Neuronal stem cell (in vitro differentiated cells): Measurements from ENCODE around the gene ACAA1.

ENCODE experiments used
- DNase-seq: peaks from one replicate; pipeline ENCODE4 v3.0.0-alpha.2; 2013; ENCODE audit warnings: low spot score
- H2AFZ ChIP-seq: one replicate; pipeline ENCODE4 v1.6.1; 2013; ENCODE audit warnings: mild to moderate bottlenecking, low read length, inconsistent platforms
- H2AK5ac ChIP-seq: 2 replicates; pipeline ENCODE4 v1.6.1; 2013; ENCODE audit warnings: low read depth, mild to moderate bottlenecking, inconsistent platforms, low read length, moderate library complexity, mixed read lengths
- H2BK120ac ChIP-seq: 2 replicates; pipeline ENCODE4 v1.6.1; 2013; ENCODE audit warnings: low read depth, mild to moderate bottlenecking, inconsistent platforms, low read length, moderate library complexity, mixed read lengths
- H2BK12ac ChIP-seq: one replicate; pipeline ENCODE4 v1.6.1; 2013; ENCODE audit warnings: low read length, inconsistent platforms
- H2BK15ac ChIP-seq: 2 replicates; pipeline ENCODE4 v1.6.1; 2013; ENCODE audit warnings: mild to moderate bottlenecking, low read length, inconsistent platforms, mixed read lengths
- H2BK5ac ChIP-seq: one replicate; pipeline ENCODE4 v1.6.1; 2013; ENCODE audit warnings: inconsistent platforms, mild to moderate bottlenecking, low read length, moderate library complexity
- H3K14ac ChIP-seq: one replicate; pipeline ENCODE4 v1.6.1; 2013; ENCODE audit warnings: low read length, inconsistent platforms
- H3K18ac ChIP-seq: 2 replicates; pipeline ENCODE4 v1.6.1; 2013; ENCODE audit warnings: low read length, inconsistent platforms
- H3K23ac ChIP-seq: 2 replicates; pipeline ENCODE4 v1.6.1; 2013; ENCODE audit warnings: low read depth, mild to moderate bottlenecking, mixed read lengths, low read length, inconsistent platforms; ENCODE audit not compliant: poor library complexity
- H3K27ac ChIP-seq: replicated peaks from 3 replicates; pipeline ENCODE4 v1.5.1; 2013; ENCODE audit warnings: low read length, inconsistent platforms
- H3K27me3 ChIP-seq, 3 experiments: 2 replicates each; pipeline ENCODE4 v1.6.1; 2013; ENCODE audit warnings: low read length in 3 of 3, mild to moderate bottlenecking in 2 of 3, inconsistent platforms in 1 of 3, low read depth in 1 of 3, mixed read lengths in 1 of 3, moderate library complexity in 1 of 3; ENCODE audit not compliant: control insufficient read depth in 3 of 3, insufficient read depth in 3 of 3
- H3K36me3 ChIP-seq, 2 donors: replicated peaks in 1 of 2; 2 replicates each; pipeline ENCODE4 v1.6.1; 2013; ENCODE audit warnings: low read length in 2 of 2; ENCODE audit not compliant: control insufficient read depth in 2 of 2, insufficient read depth in 2 of 2
- H3K4ac ChIP-seq: 2 replicates; pipeline ENCODE4 v1.6.1; 2013; ENCODE audit warnings: inconsistent platforms, mild to moderate bottlenecking, low read length, moderate library complexity
- H3K4me1 ChIP-seq, 2 donors: 1 replicate in 1 of 2; 2 replicates in 1 of 2; pipeline ENCODE4 v1.6.1; 2013; ENCODE audit warnings: low read length in 2 of 2, low read depth in 1 of 2; ENCODE audit not compliant: control insufficient read depth in 2 of 2, insufficient read depth in 1 of 2
- H3K4me2 ChIP-seq: one replicate; pipeline ENCODE4 v1.6.1; 2013; ENCODE audit warnings: mild to moderate bottlenecking, low read length, inconsistent platforms; ENCODE audit not compliant: insufficient read depth, poor library complexity, severe bottlenecking
- H3K4me3 ChIP-seq, 2 donors: 2 replicates each; pipeline ENCODE4 v1.5.1; 2013; ENCODE audit warnings: low read length in 2 of 2, mild to moderate bottlenecking in 2 of 2, inconsistent platforms in 1 of 2, moderate library complexity in 1 of 2
- H3K79me1 ChIP-seq: one replicate; pipeline ENCODE4 v1.6.1; 2013; ENCODE audit warnings: low read depth, mild to moderate bottlenecking, inconsistent platforms, low read length, moderate library complexity
- H3K9ac ChIP-seq: one replicate; pipeline ENCODE4 v1.6.1; 2013; ENCODE audit warnings: mild to moderate bottlenecking, low read depth, low read length, inconsistent platforms; ENCODE audit not compliant: poor library complexity
- H3K9me3 ChIP-seq, 2 donors: replicated peaks in 1 of 2; 2 replicates each; pipeline versions ENCODE3 to v1.6.1; 2013; ENCODE audit warnings: low read length in 2 of 2, mild to moderate bottlenecking in 2 of 2, inconsistent platforms in 1 of 2, low read depth in 1 of 2, mixed read lengths in 1 of 2, moderate library complexity in 1 of 2; ENCODE audit not compliant: control insufficient read depth in 2 of 2, insufficient read depth in 1 of 2
- H4K8ac ChIP-seq: one replicate; pipeline ENCODE4 v1.6.1; 2013; ENCODE audit warnings: low read depth, mild to moderate bottlenecking, inconsistent platforms, low read length, moderate library complexity
- H4K91ac ChIP-seq: one replicate; pipeline ENCODE4 v1.6.1; 2013; ENCODE audit warnings: low read length, low read depth, mild to moderate bottlenecking, inconsistent platforms; ENCODE audit not compliant: poor library complexity
- WGBS, 2 donors: extraction: QIAGEN DNeasy Blood & Tissue Kit; methylation state at CpG; one replicate each; pipeline ENCODE4 v1.1.7; 2013; ENCODE audit warnings: missing lambda C conversion rate in 2 of 2, mixed read lengths in 1 of 2; ENCODE audit not compliant: insufficient read length in 2 of 2, insufficient replicate concordance in 1 of 2; ENCODE audit errors: extremely low coverage in 2 of 2; 5-methylcytosine and 5-hydroxymethylcytosine counted together

ACAA1 gene

GRCh38 chr3:38170722-38171121 lies 33.8 kb upstream of the ACAA1 start:
- H2BK5ac ChIP-seq: no peak overlapping the region
- no peak overlapping the region for H2AK5ac ChIP-seq
- no peak overlapping the region for H3K4me2 ChIP-seq
- no peak overlapping the region for H3K18ac ChIP-seq
- H4K8ac ChIP-seq: no peak overlapping the region
- no peak overlapping the region for H3K9ac ChIP-seq
- H3K9me3 ChIP-seq: no peaks in the 10 kb centered on the region
- no peak overlapping the region for H2BK120ac ChIP-seq
- peaks cover 0 to 3% of the 10 kb centered on the region in 2 donors for H3K36me3 ChIP-seq
- H3K14ac ChIP-seq: no peak overlapping the region
- WGBS, 2 donors: no CpG with 5 or more reads among the region's 4 CpGs
- H2BK12ac ChIP-seq: no peak overlapping the region
- no peak overlapping the region for H3K23ac ChIP-seq
- H2AFZ ChIP-seq: no peak overlapping the region
- no peaks in the 10 kb centered on the region for H3K27me3 ChIP-seq
- peaks cover 7% of the 10 kb centered on the region for H3K79me1 ChIP-seq
- no peak overlapping the region for H3K4me3 ChIP-seq
- H4K91ac ChIP-seq: no peak overlapping the region
- H3K4ac ChIP-seq: no peak overlapping the region
- H3K4me1 ChIP-seq: peaks cover 2% of the 10 kb centered on the region in 2 donors
- H2BK15ac ChIP-seq: no peak overlapping the region
- H3K27ac ChIP-seq: no peak overlapping the region
- DNase-seq: no peak

GRCh38 chr3:38169027-38169317 lies 32.0 kb upstream of the ACAA1 start:
- no peak overlapping the region for H2AK5ac ChIP-seq
- H3K9me3 ChIP-seq: no peaks in the 10 kb centered on the region
- H2BK120ac ChIP-seq: no peak overlapping the region
- H2BK15ac ChIP-seq: no peak overlapping the region
- H2AFZ ChIP-seq: no peak overlapping the region
- H4K8ac ChIP-seq: no peak overlapping the region
- no peak for DNase-seq
- H3K4ac ChIP-seq: no peak overlapping the region
- WGBS, 2 donors: no CpG with 5 or more reads among the region's 1 CpG
- H3K4me3 ChIP-seq: no peak overlapping the region
- H3K27ac ChIP-seq: no peak overlapping the region
- H2BK12ac ChIP-seq: no peak overlapping the region
- no peak overlapping the region for H2BK5ac ChIP-seq
- no peak overlapping the region for H3K4me2 ChIP-seq
- H3K23ac ChIP-seq: no peak overlapping the region
- no peaks in the 10 kb centered on the region for H3K27me3 ChIP-seq
- H3K18ac ChIP-seq: no peak overlapping the region
- H3K14ac ChIP-seq: no peak overlapping the region
- peaks cover 8% of the 10 kb centered on the region for H3K79me1 ChIP-seq
- H4K91ac ChIP-seq: no peak overlapping the region
- H3K9ac ChIP-seq: no peak overlapping the region
- peaks cover 2 to 4% of the 10 kb centered on the region in 2 donors for H3K4me1 ChIP-seq
- peaks cover 0 to 3% of the 10 kb centered on the region in 2 donors for H3K36me3 ChIP-seq

- Histone ChIP-seq H3K27ac (no peak overlapping the region), H3K36me3 (peaks cover 0 to 3% of the 10 kb centered on the region in 2 donors), H2BK120ac (no peak overlapping the region), H2AFZ (no peak overlapping the region), H3K18ac (no peak overlapping the region), H2BK5ac (no peak overlapping the region), H3K79me1 (peaks cover 8% of the 10 kb centered on the region), H3K27me3 (no peaks in the 10 kb centered on the region), H3K4me1 (peaks cover 2 to 4% of the 10 kb centered on the region in 2 donors), H3K4me3 (no peak overlapping the region), H3K14ac (no peak overlapping the region), H2AK5ac (no peak overlapping the region), H4K91ac (no peak overlapping the region), H3K9ac (no peak overlapping the region), H3K23ac (no peak overlapping the region), H2BK15ac (no peak overlapping the region), H4K8ac (no peak overlapping the region), H3K4ac (no peak overlapping the region), H3K9me3 (no peaks in the 10 kb centered on the region), H2BK12ac (no peak overlapping the region), H3K4me2 (no peak overlapping the region)
- no peak for DNase-seq
- no CpG with 5 or more reads among the region's 4 CpGs for WGBS, 2 donors
Observed at GRCh38 chr3:38168151-38169026, 31.5 kb upstream of the ACAA1 start.

GRCh38 chr3:38167591-38167990 lies 30.7 kb upstream of the ACAA1 start:
- H3K9ac ChIP-seq: no peak overlapping the region
- no peak overlapping the region for H2BK12ac ChIP-seq
- H3K14ac ChIP-seq: no peak overlapping the region
- no peak overlapping the region for H2AK5ac ChIP-seq
- H3K18ac ChIP-seq: no peak overlapping the region
- H3K4ac ChIP-seq: no peak overlapping the region
- H3K4me3 ChIP-seq: no peak overlapping the region
- H4K91ac ChIP-seq: no peak overlapping the region
- no peaks in the 10 kb centered on the region for H3K27me3 ChIP-seq
- no peak overlapping the region for H4K8ac ChIP-seq
- no peak overlapping the region for H2AFZ ChIP-seq
- no peak overlapping the region for H3K4me2 ChIP-seq
- H3K9me3 ChIP-seq: no peaks in the 10 kb centered on the region
- WGBS, 2 donors: no CpG with 5 or more reads among the region's 4 CpGs
- peaks cover 2 to 4% of the 10 kb centered on the region in 2 donors for H3K4me1 ChIP-seq
- H2BK5ac ChIP-seq: no peak overlapping the region
- DNase-seq: no peak
- peaks cover 0 to 3% of the 10 kb centered on the region in 2 donors for H3K36me3 ChIP-seq
- H3K23ac ChIP-seq: no peak overlapping the region
- H2BK15ac ChIP-seq: no peak overlapping the region
- no peak overlapping the region for H2BK120ac ChIP-seq
- H3K79me1 ChIP-seq: peaks cover 8% of the 10 kb centered on the region
- H3K27ac ChIP-seq: no peak overlapping the region
